Smooth muscle cell of the brain vasculature (primary cell): ENCODE data around the gene PHOX2B.

Experiments used
- DNase-seq: peaks from one replicate; pipeline ENCODE4 v3.0.0-alpha.2; 2012; ENCODE audit warnings: low read depth, low spot score

Gene PHOX2B

GRCh38 chr4:41748571-41749475 is at the start of gene PHOX2B:
Gene PHOX2B (minus strand): TSS chr4:41748725. CDS start chr4:41748610, 115 bp downstream.
- DNase-seq, result no peak

- no peak for DNase-seq
These were observed 48.7 kb upstream of the PHOX2B start for GRCh38 chr4:41797260-41797659.

- DNase-seq, result no peak
These were observed 48.2 kb upstream of the PHOX2B start for GRCh38 chr4:41796545-41797210.

GRCh38 chr4:41795796-41796385 is 47.4 kb upstream of the PHOX2B start:
- DNase-seq, result no peak

- no peak for DNase-seq
These were observed 43.6 kb upstream of the PHOX2B start for GRCh38 chr4:41792166-41792565.

- no peak for DNase-seq
These were observed 43.0 kb upstream of the PHOX2B start for GRCh38 chr4:41791557-41791956.

- no peak for DNase-seq
These were observed 39.4 kb upstream of the PHOX2B start for GRCh38 chr4:41787931-41788330.

GRCh38 chr4:41785665-41786064 is 37.1 kb upstream of the PHOX2B start:
- DNase-seq, result no peak

- no peak for DNase-seq
These were observed 35.9 kb upstream of the PHOX2B start for GRCh38 chr4:41784191-41784979.

GRCh38 chr4:41776466-41776865 is 27.9 kb upstream of the PHOX2B start:
- DNase-seq, result no peak

- DNase-seq, result no peak
These were observed 15.2 kb upstream of the PHOX2B start for GRCh38 chr4:41763729-41764128.

GRCh38 chr4:41758884-41759283 is 10.4 kb upstream of the PHOX2B start:
- no peak for DNase-seq

- no peak for DNase-seq
These were observed 9.1 kb upstream of the PHOX2B start for GRCh38 chr4:41757521-41758156.

GRCh38 chr4:41753942-41754341 is 5.4 kb upstream of the PHOX2B start:
- DNase-seq, result no peak

- DNase-seq, result no peak
These were observed 3.7 kb upstream of the PHOX2B start for GRCh38 chr4:41752081-41752836.

GRCh38 chr4:41751449-41752061 is 3.0 kb upstream of the PHOX2B start:
- no peak for DNase-seq

- DNase-seq, result no peak
These were observed 2.3 kb upstream of the PHOX2B start for GRCh38 chr4:41750626-41751448.

GRCh38 chr4:41750121-41750625 is 1.6 kb upstream of the PHOX2B start:
- DNase-seq, result no peak

GRCh38 chr4:41749631-41750039 is 1.1 kb upstream of the PHOX2B start:
- no peak for DNase-seq
